Left ventricle myocardium inferior (tissue), 1 donor: ENCODE measurements around the gene ANKRD40CL. TPM values are rescaled to one million over a fixed set of nuclear protein-coding genes. Genes with fewer than 3 reads are reported as not detected.

Source experiments
- DNase-seq: peaks from one replicate; pipeline ENCODE4 v3.0.0-alpha.2; 2020
- H3K27ac ChIP-seq: fragments of 200-600 bp; replicated peaks from 2 replicates; pipeline ENCODE4 v1.8.0; 2021
- H3K27me3 ChIP-seq: fragments of 200-600 bp; 2 replicates; pipeline ENCODE4 v1.8.0; 2021; ENCODE audit warnings: low read depth
- H3K36me3 ChIP-seq: fragments of 200-600 bp; 2 replicates; pipeline ENCODE4 v1.8.0; 2021
- H3K4me1 ChIP-seq: fragments of 200-600 bp; 2 replicates; pipeline ENCODE4 v1.8.0; 2021
- H3K4me3 ChIP-seq: fragments of 200-600 bp; 2 replicates; pipeline ENCODE4 v1.8.0; 2021; ENCODE audit warnings: mild to moderate bottlenecking, moderate library complexity
- H3K9me3 ChIP-seq: fragments of 200-600 bp; replicated peaks from 2 replicates; pipeline ENCODE4 v1.8.0; 2021
- CTCF ChIP-seq: fragments of 200-600 bp; IDR thresholded peaks from 2 replicates; pipeline ENCODE4 v1.8.0; 2021; ENCODE audit warnings: antibody characterized with exemption, mild to moderate bottlenecking, borderline replicate concordance
- intact Hi-C: fragments of 100-400 bp; cut with micrococcal nuclease; formaldehyde crosslinking; loops from one replicate; pipeline ENCODE4 v1.11.0; 2022
- total RNA-seq: library from RNA; stranded (reverse); fragmentation: NEBNext Ultra II Directional; extraction: Animal tissue kit (Norgen Biotek cat#: 25700); gene quantifications from one replicate; pipeline ENCODE4 v1.2.1, GENCODE V29; 2021
- donor health status: DM: no; HTN: yes; CAD: no; lungs with severe emphysema.

The ANKRD40CL gene
- total RNA-seq, 1 donor from 2014 or later: not detected

DNA sequence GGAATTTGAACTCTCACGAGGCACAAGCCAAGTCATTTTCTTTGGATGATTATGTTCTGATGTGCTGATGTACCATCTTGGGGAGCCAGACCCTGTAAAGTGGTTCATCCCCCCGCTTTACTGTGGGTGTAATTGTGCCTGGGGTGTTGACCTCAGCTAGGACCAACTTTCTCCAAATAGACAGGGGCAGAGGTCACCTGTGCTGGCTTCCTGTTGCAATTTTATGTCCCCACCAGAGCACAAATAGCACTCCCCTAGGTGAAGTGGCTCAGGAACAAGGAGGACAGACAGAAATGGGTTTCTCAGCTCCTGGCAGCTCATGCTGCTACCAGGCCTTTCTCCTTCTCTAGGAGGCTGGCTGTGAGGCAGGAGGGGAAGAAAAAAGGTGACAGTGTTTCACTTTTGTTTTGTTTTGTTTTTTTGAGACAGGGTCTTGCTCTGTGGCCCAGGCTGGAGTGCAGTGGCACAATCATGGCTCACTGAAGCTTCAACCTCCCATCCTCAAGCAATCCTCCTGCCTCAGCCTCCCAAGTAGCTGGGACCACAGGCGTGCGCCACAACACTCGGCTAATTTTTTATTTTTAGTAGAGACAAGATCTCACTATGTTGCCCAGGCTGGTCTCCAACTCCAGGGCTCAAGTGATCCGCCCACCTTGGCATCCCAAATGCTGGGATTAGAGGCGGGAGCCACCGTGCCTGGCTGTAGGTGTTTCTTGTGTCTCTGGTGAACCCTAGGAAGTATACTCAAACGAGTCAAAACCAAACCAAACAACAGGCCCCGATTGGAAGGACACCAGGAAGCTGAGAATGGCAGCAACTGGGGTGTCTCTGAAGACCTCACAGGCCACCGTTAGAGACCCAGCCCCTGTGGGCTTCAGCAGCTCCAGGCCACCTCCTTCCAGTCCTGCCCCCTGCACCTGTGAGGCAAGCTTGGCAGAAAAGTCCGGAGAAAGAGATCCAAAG, 35.6 kb upstream of the ANKRD40CL start:
- peaks cover 4% of the 10 kb centered on the region for H3K4me1 ChIP-seq
- TF ChIP-seq CTCF: no peak
- intact Hi-C loops: no loop called here

DNA sequence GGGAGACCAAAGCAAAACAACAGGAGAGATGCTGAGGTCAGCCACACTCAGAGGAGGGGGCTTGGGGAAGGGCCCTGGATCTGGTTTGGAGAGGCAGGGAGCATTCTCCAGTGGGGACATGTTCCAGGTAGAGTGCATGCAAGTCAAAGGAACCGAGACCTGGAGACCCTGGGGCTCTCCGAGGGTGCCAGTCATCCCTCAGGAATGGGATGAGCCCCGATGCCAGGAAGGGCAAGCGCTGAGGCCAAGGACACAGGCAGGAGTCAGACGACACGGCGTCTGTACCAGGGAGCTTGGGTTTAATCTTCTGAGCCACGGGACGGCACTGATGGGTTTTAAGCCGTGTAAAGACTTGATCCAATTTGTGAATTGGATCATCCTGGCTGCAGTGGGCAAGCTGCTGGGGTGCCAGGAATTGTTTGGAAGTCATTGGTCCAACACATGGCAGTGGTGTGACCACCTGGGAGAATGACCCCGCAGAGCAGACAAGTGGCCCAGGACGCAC, 32.9 kb upstream of the ANKRD40CL start:
- intact Hi-C loops: no loop called here
- Histone ChIP-seq H3K4me1 (no peaks in the 10 kb centered on the region), H3K36me3 (no peaks in the 10 kb centered on the region), H3K9me3 (no peaks in the 10 kb centered on the region), H3K27me3 (no peaks in the 10 kb centered on the region), H3K4me3 (no peak overlapping the region), H3K27ac (no peak overlapping the region)
- TF ChIP-seq CTCF: no peak
- DNase-seq: no peak

More for the DNA sequence above, 35.6 kb upstream of the ANKRD40CL start:
- Histone ChIP-seq H3K27me3 (no peaks in the 10 kb centered on the region), H3K4me3 (no peak overlapping the region), H3K27ac (no peak overlapping the region), H3K36me3 (no peaks in the 10 kb centered on the region), H3K9me3 (no peaks in the 10 kb centered on the region)
- no peak for DNase-seq

DNA sequence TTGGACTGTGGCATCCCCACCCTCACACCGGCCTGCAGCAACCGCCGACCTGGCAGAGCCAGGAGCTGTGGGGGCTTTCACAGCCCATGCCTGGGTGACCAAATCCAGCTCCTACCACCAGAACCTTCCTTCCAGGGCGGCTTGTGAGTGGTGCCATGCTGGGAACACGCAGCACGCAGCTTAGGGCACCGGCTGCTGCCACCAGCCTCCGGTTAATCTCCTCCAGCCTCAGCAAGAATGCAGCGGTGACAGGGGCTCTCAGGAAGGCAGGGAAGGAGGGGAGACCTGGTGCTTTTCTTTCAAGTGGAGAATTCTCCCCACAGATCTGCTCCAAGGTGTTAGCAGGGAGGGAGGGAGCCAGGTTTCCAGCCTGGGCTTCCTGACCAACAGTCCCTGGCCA, 32.3 kb upstream of the ANKRD40CL start:
- TF ChIP-seq CTCF: no peak
- no peaks in the 10 kb centered on the region for H3K36me3 ChIP-seq

GRCh38 chr17:50798424-50799288, 31.3 kb upstream of the ANKRD40CL start:
- DNase-seq: no peak

More for the DNA sequence above, 32.3 kb upstream of the ANKRD40CL start:
- H3K4me3 ChIP-seq: no peak overlapping the region
- H3K4me1 ChIP-seq: no peaks in the 10 kb centered on the region
- no peak for DNase-seq
- H3K27ac ChIP-seq: no peak overlapping the region
- intact Hi-C loops: no loop called here
- no peaks in the 10 kb centered on the region for H3K27me3 ChIP-seq
- H3K9me3 ChIP-seq: no peaks in the 10 kb centered on the region

More at GRCh38 chr17:50798424-50799288, 31.3 kb upstream of the ANKRD40CL start:
- Histone ChIP-seq H3K36me3 (no peaks in the 10 kb centered on the region), H3K4me3 (no peak overlapping the region), H3K27ac (no peak overlapping the region), H3K27me3 (no peaks in the 10 kb centered on the region), H3K4me1 (no peaks in the 10 kb centered on the region), H3K9me3 (no peaks in the 10 kb centered on the region)
- intact Hi-C loops: no loop called here
- no peak for TF ChIP-seq CTCF
